ENCODE results near the gene LNX1.

DNA sequence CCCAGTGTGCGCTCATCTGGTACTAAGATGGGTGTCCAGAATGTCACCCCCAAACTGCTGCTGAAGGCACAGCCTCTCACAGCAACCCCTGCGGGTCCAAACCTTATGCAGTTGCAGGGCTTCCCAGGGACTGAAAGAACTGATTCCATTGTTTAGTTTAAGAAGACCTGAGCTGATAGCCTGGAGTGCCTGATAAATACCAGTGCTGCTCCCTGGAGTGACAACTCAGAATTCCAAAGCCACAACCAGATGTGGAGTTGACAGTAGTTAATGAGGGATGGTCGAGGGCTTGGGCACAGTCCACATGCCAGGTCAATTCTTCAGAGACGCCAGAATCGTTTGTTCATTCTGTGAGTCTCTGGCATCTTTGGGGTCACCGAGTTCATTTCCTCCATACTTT is 71.2 kb downstream of the LNX1 start:
- no peak for TF ChIP-seq MXI1 (IDR thresholded peaks at IDR 0.05; ENCODE audit: low read depth, low read length)
- TF ChIP-seq NFIC (IDR thresholded peaks at IDR 0.05; ENCODE audit: borderline replicate concordance), result no peak
- TF ChIP-seq, protein P1, sequence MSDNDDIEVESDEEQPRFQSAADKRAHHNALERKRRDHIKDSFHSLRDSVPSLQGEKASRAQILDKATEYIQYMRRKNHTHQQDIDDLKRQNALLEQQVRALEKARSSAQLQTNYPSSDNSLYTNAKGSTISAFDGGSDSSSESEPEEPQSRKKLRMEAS (IDR thresholded peaks at IDR 0.05; ENCODE audit: low read depth), result no peak
- no peak for TF ChIP-seq FOSL2 (IDR thresholded peaks at IDR 0.05; ENCODE audit: borderline replicate concordance, low read depth)
- TF ChIP-seq, protein P2, sequence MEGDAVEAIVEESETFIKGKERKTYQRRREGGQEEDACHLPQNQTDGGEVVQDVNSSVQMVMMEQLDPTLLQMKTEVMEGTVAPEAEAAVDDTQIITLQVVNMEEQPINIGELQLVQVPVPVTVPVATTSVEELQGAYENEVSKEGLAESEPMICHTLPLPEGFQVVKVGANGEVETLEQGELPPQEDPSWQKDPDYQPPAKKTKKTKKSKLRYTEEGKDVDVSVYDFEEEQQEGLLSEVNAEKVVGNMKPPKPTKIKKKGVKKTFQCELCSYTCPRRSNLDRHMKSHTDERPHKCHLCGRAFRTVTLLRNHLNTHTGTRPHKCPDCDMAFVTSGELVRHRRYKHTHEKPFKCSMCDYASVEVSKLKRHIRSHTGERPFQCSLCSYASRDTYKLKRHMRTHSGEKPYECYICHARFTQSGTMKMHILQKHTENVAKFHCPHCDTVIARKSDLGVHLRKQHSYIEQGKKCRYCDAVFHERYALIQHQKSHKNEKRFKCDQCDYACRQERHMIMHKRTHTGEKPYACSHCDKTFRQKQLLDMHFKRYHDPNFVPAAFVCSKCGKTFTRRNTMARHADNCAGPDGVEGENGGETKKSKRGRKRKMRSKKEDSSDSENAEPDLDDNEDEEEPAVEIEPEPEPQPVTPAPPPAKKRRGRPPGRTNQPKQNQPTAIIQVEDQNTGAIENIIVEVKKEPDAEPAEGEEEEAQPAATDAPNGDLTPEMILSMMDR (IDR thresholded peaks at IDR 0.05), result no peak
- no peak for TF ChIP-seq GABPA (IDR thresholded peaks at IDR 0.05; ENCODE audit: low read depth)
- TF ChIP-seq, protein P3, sequence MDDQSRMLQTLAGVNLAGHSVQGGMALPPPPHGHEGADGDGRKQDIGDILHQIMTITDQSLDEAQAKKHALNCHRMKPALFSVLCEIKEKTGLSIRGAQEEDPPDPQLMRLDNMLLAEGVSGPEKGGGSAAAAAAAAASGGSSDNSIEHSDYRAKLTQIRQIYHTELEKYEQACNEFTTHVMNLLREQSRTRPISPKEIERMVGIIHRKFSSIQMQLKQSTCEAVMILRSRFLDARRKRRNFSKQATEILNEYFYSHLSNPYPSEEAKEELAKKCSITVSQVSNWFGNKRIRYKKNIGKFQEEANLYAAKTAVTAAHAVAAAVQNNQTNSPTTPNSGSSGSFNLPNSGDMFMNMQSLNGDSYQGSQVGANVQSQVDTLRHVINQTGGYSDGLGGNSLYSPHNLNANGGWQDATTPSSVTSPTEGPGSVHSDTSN (IDR thresholded peaks at IDR 0.05), result no peak
- no peak for TF ChIP-seq JUND (IDR thresholded peaks at IDR 0.05)
- TF ChIP-seq EZH2phosphoT487 (IDR thresholded peaks at IDR 0.05; ENCODE audit: borderline replicate concordance, low read depth), result no peak
- TF ChIP-seq RFX5 (IDR thresholded peaks at IDR 0.05; ENCODE audit: low read length), result no peak
- no peak for TF ChIP-seq EP300 (IDR thresholded peaks at IDR 0.05; ENCODE audit: borderline replicate concordance in 1 of 2, low read depth in 1 of 2, low read length in 1 of 2)
- TF ChIP-seq, protein P4, sequence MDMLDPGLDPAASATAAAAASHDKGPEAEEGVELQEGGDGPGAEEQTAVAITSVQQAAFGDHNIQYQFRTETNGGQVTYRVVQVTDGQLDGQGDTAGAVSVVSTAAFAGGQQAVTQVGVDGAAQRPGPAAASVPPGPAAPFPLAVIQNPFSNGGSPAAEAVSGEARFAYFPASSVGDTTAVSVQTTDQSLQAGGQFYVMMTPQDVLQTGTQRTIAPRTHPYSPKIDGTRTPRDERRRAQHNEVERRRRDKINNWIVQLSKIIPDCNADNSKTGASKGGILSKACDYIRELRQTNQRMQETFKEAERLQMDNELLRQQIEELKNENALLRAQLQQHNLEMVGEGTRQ (IDR thresholded peaks at IDR 0.05; ENCODE audit: borderline replicate concordance, low read depth, low read length), result no peak

Measured in SK-N-SH (cell line).